GM18502 (cell line): Measurements from ENCODE around the gene GLIS2.
"Not testable (repeated sequence)": the region's sequence is repeated elsewhere in the genome, so short reads cannot be mapped to it uniquely, and the experiment has no call there.

Source experiments
- ATAC-seq: cut with Tn5 transposase; IDR thresholded peaks from one replicate; pipeline ENCODE4 v1.9.1; 2021; ENCODE audit warnings: mild to moderate bottlenecking; ENCODE audit not compliant: unreplicated experiment, poor library complexity

The GLIS2 gene

GRCh38 chr16:4332623-4333307 is 16.9 kb downstream of the GLIS2 start:
- ATAC-seq: no peak

GRCh38 chr16:4333308-4333638 is 17.4 kb downstream of the GLIS2 start:
- no peak for ATAC-seq

GRCh38 chr16:4333714-4334113 is 17.8 kb downstream of the GLIS2 start:
- ATAC-seq: not testable (repeated sequence)

GRCh38 chr16:4334724-4335495 is 19.0 kb downstream of the GLIS2 start:
- ATAC-seq: no peak

- ATAC-seq: no peak
Observed at GRCh38 chr16:4336701-4337539, 21.1 kb downstream of the GLIS2 start.

- ATAC-seq: no peak
Observed at GRCh38 chr16:4337540-4338088, 21.7 kb downstream of the GLIS2 start.

- ATAC-seq: no peak
Observed at GRCh38 chr16:4338125-4338582, 22.3 kb downstream of the GLIS2 start.

GRCh38 chr16:4338712-4339299 is 22.9 kb downstream of the GLIS2 start:
- no peak for ATAC-seq

GRCh38 chr16:4339455-4339854 is 23.6 kb downstream of the GLIS2 start:
- no peak for ATAC-seq

GRCh38 chr16:4339909-4340308 is 24.0 kb downstream of the GLIS2 start:
- no peak for ATAC-seq

- no peak for ATAC-seq
Observed at GRCh38 chr16:4340443-4340842, 24.6 kb downstream of the GLIS2 start.

- ATAC-seq: no peak
Observed at GRCh38 chr16:4341250-4341649, 25.4 kb downstream of the GLIS2 start.

GRCh38 chr16:4342866-4343744 is 27.2 kb downstream of the GLIS2 start:
- no peak for ATAC-seq

GRCh38 chr16:4344300-4344982 is 28.6 kb downstream of the GLIS2 start:
- ATAC-seq: not testable (repeated sequence)

- ATAC-seq: no peak
Observed at GRCh38 chr16:4344983-4345835, 29.3 kb downstream of the GLIS2 start.

- no peak for ATAC-seq
Observed at GRCh38 chr16:4345836-4346781, 30.2 kb downstream of the GLIS2 start.

GRCh38 chr16:4347010-4347409 is 31.1 kb downstream of the GLIS2 start:
- ATAC-seq: no peak
